Measurements from ENCODE around the gene ATP11A. TPM values are rescaled to one million over a fixed set of nuclear protein-coding genes. Genes with fewer than 3 reads are reported as not detected.

ATP11A gene
- total RNA-seq (2021) (9.4 and 11.8 TPM in 2 replicates), Bru-seq, nascent RNA (percentile 43 among the genes with signal in this experiment), BruChase-seq, experiment 1, labeled RNA remaining after a 2-hour chase (percentile 44 among the genes with signal in this experiment), BruChase-seq, experiment 2, labeled RNA remaining after a 6-hour chase (percentile 49 among the genes with signal in this experiment)
- long read RNA-seq, partial matches to known transcripts = 1 of 1 reads
- long read RNA-seq, other reads (novel, unspliced or antisense) = 0 of 1 reads

DNA sequence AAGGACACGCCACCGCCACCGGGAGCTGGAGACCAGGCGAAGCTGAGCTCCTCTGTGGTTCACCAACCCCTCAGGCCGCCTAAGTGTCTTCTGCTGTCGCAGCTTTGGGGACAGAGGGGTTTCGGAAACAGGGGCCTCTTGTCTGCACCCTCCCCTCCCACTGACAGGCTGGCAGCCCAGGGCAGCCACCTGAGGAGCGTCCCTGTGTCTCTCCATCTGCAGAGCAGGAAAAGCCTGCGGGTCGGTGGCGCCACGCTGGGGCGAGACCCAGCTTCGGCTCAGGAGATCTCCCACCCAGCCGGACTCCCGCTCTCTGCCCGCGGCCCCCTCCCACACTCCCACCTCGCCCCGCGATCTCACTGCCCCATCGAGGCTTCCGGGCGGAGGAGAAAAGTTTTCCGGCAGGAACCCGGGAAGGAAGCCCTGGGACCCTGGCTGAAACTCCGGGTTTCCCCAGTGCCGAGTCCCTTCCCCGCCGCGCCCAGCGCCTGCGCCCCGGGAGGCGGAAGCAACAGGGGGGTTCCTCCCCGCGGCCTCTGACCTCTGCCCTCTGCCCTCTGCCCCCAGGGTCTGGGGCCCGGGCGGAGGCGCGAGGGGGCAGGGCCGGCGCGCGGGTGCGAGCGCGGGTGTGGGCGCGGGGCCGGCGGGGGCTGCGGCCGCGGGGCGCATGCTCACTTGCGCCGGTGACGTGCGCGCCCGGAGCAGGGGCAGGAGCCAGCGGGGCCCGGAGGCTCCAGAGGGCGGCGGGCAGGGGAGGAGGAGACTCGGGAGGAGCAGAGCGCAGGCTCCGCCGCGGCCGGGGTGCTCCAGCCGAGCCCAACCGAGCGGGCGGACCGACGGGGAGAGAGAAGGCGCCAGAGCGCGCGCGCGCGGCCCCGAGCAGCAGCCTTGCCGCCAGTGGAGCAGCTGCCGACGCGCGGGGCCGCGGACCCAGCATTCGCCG lies at the start of gene ATP11A:
TSS of gene ATP11A (plus strand) at position 736 of the 943 bp plus-strand sequence. CDS start 379 bp downstream, outside the sequence.
- H3K27me3 ChIP-seq (replicated peaks; ENCODE audit: insufficient read depth, low read depth, low read length, poor library complexity) = peaks cover 14% of the 10 kb centered on the region

DNA sequence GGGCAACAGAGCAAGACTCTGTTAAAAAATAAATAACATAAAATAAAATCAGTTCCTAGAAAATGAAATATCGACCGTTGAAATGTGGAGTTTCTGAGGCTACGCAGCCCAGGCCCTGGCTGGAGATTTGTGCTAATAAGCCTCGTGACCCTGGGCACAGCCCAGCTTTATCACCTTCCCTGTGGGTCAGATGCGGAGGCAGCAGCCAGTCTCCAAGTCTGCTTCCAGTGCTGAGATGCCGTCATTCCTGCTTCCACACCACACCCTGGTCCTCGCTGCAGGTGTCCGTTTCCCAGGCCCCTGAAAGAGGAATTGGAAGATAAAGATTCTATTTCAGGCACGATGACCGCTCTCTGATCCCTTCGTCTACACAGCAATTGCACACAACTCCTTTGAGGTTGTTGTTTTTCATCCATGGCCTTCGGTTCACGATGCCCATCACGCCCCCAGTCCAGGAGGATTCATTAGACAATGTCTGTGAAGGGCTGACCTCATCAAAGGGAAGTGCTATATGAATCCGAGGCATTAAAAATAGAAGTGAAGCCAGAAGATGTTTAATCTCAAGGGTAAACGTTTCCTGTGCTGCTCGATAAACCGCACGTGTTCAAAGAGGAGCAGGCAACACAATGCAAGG lies 48.3 kb upstream of the ATP11A start:
- BruUV-seq (replicated peaks) = no TSS peak
- CTCF ChIA-PET = interaction anchor here (1.7 kb wide), 1 partner anchor 232 kb away, joined by 7 read pairs; no protein-coding TSS in a partner anchor
- Histone ChIP-seq H3K4me3 (ENCODE audit: low read depth, low read length, poor library complexity, severe bottlenecking) (no peak overlapping the region), H3K36me3 (ENCODE audit: insufficient read depth, low read length, poor library complexity, severe bottlenecking) (no peaks in the 10 kb centered on the region), H3K27me3 (replicated peaks; ENCODE audit: insufficient read depth, low read depth, low read length, poor library complexity) (peaks cover 15% of the 10 kb centered on the region), H3K9me3 (ENCODE audit: low read depth, low read length, poor library complexity, severe bottlenecking) (no peaks in the 10 kb centered on the region), H3K4me1 (ENCODE audit: insufficient read depth, low read length, poor library complexity, severe bottlenecking) (no peaks in the 10 kb centered on the region), H3K27ac (ENCODE audit: low read depth, low read length, poor library complexity, severe bottlenecking) (no peak overlapping the region)
- intact Hi-C loops (cut with micrococcal nuclease; ENCODE audit: unreplicated experiment) = no loop called here
- TF ChIP-seq, protein P1, sequence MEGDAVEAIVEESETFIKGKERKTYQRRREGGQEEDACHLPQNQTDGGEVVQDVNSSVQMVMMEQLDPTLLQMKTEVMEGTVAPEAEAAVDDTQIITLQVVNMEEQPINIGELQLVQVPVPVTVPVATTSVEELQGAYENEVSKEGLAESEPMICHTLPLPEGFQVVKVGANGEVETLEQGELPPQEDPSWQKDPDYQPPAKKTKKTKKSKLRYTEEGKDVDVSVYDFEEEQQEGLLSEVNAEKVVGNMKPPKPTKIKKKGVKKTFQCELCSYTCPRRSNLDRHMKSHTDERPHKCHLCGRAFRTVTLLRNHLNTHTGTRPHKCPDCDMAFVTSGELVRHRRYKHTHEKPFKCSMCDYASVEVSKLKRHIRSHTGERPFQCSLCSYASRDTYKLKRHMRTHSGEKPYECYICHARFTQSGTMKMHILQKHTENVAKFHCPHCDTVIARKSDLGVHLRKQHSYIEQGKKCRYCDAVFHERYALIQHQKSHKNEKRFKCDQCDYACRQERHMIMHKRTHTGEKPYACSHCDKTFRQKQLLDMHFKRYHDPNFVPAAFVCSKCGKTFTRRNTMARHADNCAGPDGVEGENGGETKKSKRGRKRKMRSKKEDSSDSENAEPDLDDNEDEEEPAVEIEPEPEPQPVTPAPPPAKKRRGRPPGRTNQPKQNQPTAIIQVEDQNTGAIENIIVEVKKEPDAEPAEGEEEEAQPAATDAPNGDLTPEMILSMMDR (conservative IDR thresholded peaks at IDR 0.05; ENCODE audit: low read depth, low read length) = no peak
- TF ChIP-seq EZH2 (IDR thresholded peaks at IDR 0.05; ENCODE audit: borderline replicate concordance, low read depth, low read length, poor library complexity, severe bottlenecking) = no peak
- POLR2A ChIA-PET (ENCODE audit: low non-redundant PET) = no interaction called here
- DNase-seq (ENCODE audit: low spot score) = no peak

More for the DNA sequence above, at the start of gene ATP11A:
- CTCF ChIA-PET = no interaction called here
- intact Hi-C loops (cut with micrococcal nuclease; ENCODE audit: unreplicated experiment) = no loop called here
- POLR2A ChIA-PET (ENCODE audit: low non-redundant PET) = no interaction called here
- Histone ChIP-seq H3K4me1 (ENCODE audit: insufficient read depth, low read length, poor library complexity, severe bottlenecking) (no peaks in the 10 kb centered on the region), H3K4me3 (ENCODE audit: low read depth, low read length, poor library complexity, severe bottlenecking) (peak within 1 kb of the TSS; percentile 63), H3K36me3 (ENCODE audit: insufficient read depth, low read length, poor library complexity, severe bottlenecking) (no peaks in the 10 kb centered on the region), H3K9me3 (ENCODE audit: low read depth, low read length, poor library complexity, severe bottlenecking) (no peaks in the 10 kb centered on the region), H3K27ac (ENCODE audit: low read depth, low read length, poor library complexity, severe bottlenecking) (peak within 1 kb of the TSS; percentile 23)
- DNase-seq (ENCODE audit: low spot score) = peak; percentile 74
- no peak for TF ChIP-seq EZH2 (IDR thresholded peaks at IDR 0.05; ENCODE audit: borderline replicate concordance, low read depth, low read length, poor library complexity, severe bottlenecking)
- TF ChIP-seq, protein P1 (conservative IDR thresholded peaks at IDR 0.05; ENCODE audit: low read depth, low read length) = no peak
- no TSS peak for BruUV-seq (replicated peaks)

DNA sequence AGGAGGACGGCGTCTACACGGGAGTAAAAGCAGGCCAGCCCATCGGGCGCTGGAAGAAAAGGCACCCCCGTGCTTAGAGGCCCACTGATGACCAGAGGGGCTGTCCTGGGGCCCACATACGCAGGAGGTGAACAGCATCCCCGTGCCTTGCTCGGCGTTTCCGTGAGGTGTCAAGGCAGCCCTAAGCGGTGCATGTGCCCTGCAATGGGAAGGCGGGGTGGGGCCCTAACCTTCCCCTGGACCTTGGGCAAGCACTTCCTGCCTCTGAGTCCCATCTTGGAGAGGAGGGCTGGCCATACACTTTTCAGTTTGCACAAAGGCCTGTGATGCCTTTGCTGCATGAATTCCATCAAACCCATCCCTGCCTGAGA lies 47.8 kb upstream of the ATP11A start:
- POLR2A ChIA-PET (ENCODE audit: low non-redundant PET) = no interaction called here
- no peaks in the 10 kb centered on the region for H3K36me3 ChIP-seq (ENCODE audit: insufficient read depth, low read length, poor library complexity, severe bottlenecking)
- intact Hi-C loops (cut with micrococcal nuclease; ENCODE audit: unreplicated experiment) = no loop called here
- no peaks in the 10 kb centered on the region for H3K4me1 ChIP-seq (ENCODE audit: insufficient read depth, low read length, poor library complexity, severe bottlenecking)
- no peak overlapping the region for H3K27ac ChIP-seq (ENCODE audit: low read depth, low read length, poor library complexity, severe bottlenecking)
- DNase-seq (ENCODE audit: low spot score) = no peak
- peaks cover 15% of the 10 kb centered on the region for H3K27me3 ChIP-seq (replicated peaks; ENCODE audit: insufficient read depth, low read depth, low read length, poor library complexity)
- H3K4me3 ChIP-seq (ENCODE audit: low read depth, low read length, poor library complexity, severe bottlenecking) = no peak overlapping the region
- BruUV-seq (replicated peaks) = no TSS peak
- H3K9me3 ChIP-seq (ENCODE audit: low read depth, low read length, poor library complexity, severe bottlenecking) = no peaks in the 10 kb centered on the region
- CTCF ChIA-PET = no interaction called here
- TF ChIP-seq EZH2 (IDR thresholded peaks at IDR 0.05; ENCODE audit: borderline replicate concordance, low read depth, low read length, poor library complexity, severe bottlenecking) = no peak
- TF ChIP-seq, protein P1 (conservative IDR thresholded peaks at IDR 0.05; ENCODE audit: low read depth, low read length) = no peak
